HG03097 (cell line): ENCODE results near the gene SMARCC1.

Source experiments
- ATAC-seq: cut with Tn5 transposase; IDR thresholded peaks from one replicate; pipeline ENCODE4 v1.9.1; 2021; ENCODE audit not compliant: unreplicated experiment, low FRiP score

Gene SMARCC1

GRCh38 chr3:47594792-47595191, 186.9 kb downstream of the SMARCC1 start:
- ATAC-seq = no peak

- no peak for ATAC-seq
Observed at GRCh38 chr3:47592066-47592795, 189.5 kb downstream of the SMARCC1 start.

GRCh38 chr3:47590216-47590615, 191.5 kb downstream of the SMARCC1 start:
- no peak for ATAC-seq

DNA sequence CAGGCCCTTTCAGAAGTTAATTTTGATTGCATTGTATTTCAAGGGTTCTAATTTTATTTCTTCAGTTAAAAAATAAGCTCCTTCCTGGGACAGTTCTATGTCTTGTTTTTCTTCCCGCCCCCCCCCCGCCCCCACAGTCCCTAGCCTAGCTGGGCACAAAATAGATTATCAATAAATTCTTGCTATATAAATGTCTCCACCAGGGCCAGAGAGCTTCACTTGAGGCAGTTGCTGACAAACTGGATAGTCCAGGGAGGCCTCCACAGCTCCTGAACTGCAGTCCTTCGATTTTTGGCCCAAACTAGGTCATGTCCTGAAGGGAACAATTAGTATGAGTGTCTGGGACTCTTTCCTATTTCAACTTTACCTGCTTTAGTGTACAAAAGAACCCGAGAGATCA, 193.1 kb downstream of the SMARCC1 start:
- no peak for ATAC-seq

GRCh38 chr3:47588053-47588452, 193.6 kb downstream of the SMARCC1 start:
- ATAC-seq = no peak

- no peak for ATAC-seq
Observed at GRCh38 chr3:47586746-47587145, 194.9 kb downstream of the SMARCC1 start.

GRCh38 chr3:47583320-47584075, 198.2 kb downstream of the SMARCC1 start:
- ATAC-seq = no peak

GRCh38 chr3:47581835-47582234, 199.9 kb downstream of the SMARCC1 start:
- no peak for ATAC-seq

DNA sequence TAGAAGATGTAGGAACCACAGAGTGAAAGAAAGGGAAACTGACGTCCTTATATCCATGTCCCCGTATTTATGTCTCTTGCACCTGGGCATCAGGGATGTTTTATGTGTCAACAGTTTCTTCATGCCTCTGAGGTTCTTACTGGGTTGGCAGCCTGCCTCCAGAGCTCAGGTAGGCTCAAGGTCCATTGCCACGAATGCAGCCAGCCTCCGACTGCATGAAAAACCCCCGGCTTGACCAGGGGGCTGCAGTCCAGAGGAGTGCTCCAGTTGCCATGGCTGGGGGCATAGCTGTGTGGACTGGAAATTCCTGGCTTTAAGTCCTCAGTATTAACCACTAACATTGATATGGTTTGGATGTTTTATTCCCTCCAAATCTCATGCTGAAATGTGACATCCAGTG, 200.3 kb downstream of the SMARCC1 start:
- no peak for ATAC-seq

- no peak for ATAC-seq
Observed at GRCh38 chr3:47580481-47580880, 201.2 kb downstream of the SMARCC1 start.

GRCh38 chr3:47579875-47580274, 201.8 kb downstream of the SMARCC1 start:
- no peak for ATAC-seq

DNA sequence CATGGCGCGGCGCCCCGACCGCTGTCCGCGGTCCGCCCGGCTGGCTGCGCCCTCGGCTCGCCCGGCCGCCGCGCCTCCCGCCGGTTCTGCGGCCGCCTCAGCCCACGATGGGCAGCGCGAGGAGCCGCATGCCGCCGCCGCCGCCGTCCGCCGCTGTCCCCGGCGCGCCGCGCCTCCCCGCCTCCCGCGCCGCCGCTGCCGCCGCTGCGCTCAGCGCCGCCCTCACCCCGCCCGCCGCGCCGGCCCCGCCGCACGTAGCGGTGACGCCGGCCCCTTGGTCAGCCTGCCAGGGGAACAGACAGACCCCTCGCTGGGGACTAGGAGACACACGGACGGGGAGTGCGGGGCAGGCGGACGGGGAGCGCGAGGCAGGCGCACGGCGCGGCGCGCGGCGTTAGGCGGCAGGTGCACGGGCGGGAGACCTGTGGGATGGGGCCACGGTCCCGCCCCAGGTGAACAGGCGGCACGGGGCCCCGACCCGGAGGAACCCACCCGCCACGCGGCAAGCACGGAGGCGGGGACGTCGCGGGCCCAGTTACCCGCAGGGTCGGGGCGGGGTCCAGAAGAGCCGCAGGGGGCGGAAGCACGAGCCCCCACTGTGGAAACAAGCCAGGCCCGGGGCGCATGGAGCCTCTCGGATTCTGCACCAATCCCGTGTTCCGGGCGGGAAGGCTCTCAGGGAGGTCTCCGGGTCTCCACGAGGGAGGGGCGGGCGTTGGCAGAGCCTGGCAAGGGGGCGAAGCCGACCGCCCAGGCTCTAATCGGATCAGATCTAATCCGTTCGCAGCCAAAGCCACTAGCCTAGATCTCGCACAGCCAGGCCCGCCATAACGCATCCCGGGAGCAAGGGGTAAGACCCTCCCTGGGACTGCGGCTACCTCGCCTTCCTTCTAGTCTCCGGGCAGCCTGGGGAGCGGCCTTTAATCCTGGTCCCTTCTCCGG, 202.7 kb downstream of the SMARCC1 start, which contains the start of gene CSPG5:
TSS of gene CSPG5 (minus strand) at position 175 of the 942 bp plus-strand sequence. CDS start at position 3, 172 bp downstream.
- no peak for ATAC-seq

- ATAC-seq = no peak
Observed at GRCh38 chr3:47578119-47578632, 203.5 kb downstream of the SMARCC1 start.

- ATAC-seq = no peak
Observed at GRCh38 chr3:47577583-47578118, 204.0 kb downstream of the SMARCC1 start.

DNA sequence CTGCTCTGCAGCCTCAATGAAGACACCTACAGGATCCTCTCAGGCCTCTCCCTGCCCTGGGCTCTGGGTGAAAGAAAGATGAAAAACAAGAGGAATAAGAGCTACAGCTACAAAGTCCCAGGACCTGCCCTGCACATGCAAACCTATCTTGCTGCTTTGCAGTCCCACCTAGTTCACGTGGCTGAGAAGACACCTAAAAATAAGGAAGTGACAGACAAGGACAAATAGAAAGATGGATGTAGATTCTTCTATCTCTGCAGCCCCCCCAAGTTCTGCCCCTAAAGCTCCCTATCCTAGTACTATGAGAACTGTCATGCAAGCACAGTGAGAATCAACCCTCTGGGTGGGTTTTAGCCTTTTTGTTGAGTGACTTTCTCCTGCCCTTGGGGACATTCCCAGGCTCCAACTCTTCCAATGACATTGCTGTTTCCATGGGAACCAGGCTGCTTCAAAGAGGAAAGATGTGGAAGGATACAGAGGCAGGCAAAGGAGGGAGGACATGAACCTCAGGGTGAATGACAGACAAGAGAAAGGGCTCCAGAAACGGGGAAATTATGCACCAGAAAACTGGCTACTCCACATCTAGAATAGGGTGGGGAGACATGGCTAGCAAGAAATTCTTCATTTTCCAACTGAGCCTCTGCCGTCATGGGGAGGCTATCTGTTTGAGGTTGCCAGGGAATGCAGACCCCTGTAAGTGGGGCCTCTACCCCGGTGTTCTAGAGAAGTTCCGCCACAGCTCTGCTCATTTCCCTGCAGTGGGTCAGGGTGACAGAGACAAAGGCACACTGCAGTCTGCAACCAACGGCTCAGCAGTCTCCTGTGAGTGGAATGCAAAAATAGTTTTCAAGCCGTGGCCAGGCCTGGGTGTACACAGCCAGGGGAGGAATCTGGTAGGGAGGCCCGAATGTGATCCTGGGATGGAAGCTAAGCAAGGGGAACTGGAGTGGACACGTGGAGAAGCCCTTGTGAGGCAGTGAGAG, 208.2 kb downstream of the SMARCC1 start:
- ATAC-seq = no peak

DNA sequence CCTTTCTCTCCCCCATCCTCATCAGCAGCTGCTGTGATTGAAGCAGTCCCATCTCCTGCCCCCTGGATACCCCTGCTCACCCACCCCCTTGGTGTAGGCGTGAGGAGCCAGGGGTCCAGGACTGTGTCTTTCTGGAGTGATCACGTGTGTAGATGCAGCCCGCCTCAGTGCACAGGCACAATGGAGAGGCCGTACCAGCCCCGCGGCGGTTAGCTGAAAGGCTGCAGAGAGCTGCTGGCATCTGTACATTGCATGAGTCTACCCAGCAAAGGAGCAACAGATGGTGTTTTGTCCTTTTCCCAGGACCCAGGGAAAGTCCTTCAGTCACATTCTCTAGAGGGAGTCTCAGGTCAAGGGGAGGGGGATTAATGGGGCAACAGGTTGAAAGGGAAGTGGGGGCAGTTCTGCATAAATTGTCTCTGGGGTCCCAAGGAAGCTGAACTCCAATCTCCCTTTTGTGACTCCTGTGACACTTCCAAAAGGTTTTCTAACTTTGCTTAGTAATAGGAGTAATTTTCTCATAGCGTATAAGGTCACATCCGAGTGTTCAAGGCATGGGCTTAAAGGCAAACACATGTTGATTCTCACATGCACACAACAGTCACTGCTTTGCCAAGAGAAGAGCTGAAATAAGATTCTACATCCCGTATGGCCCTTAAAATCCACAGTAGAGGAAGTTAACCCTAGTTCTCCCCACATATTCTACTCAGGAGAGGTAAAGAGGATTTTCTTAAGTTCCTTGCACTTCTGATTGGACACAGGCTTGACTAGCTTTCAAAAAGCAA, 210.1 kb downstream of the SMARCC1 start:
- no peak for ATAC-seq

- ATAC-seq = no peak
Observed at GRCh38 chr3:47568901-47569300, 212.8 kb downstream of the SMARCC1 start.

- no peak for ATAC-seq
Observed at GRCh38 chr3:47567149-47567548, 214.5 kb downstream of the SMARCC1 start.
